HEK293T (cell line): ENCODE measurements around the gene FBN2.

Experiments used
- CTCF ChIA-PET: fragments of 350-600 bp; formaldehyde crosslinking; extraction: SDS; loops from one replicate; lab custom pipeline; 2021; ENCODE audit warnings: antibody characterized with exemption, inconsistent platforms; lab: Yijun Ruan, JAX
- POLR2A ChIA-PET: fragments of 350-600 bp; formaldehyde crosslinking; extraction: SDS; loops from one replicate; lab custom pipeline; 2020; ENCODE audit warnings: antibody characterized with exemption, inconsistent platforms; lab: Yijun Ruan, JAX
- DNase-seq: peaks from one replicate; pipeline ENCODE4 v3.0.0; 2012; ENCODE audit warnings: mixed read lengths; ENCODE audit errors: extremely low spot score
- ARNT ChIP-seq: fragments of 450-650 bp; IDR thresholded peaks from 2 replicates; pipeline ENCODE4 v1.6.1; 2017; ENCODE audit warnings: mild to moderate bottlenecking
- BHLHE40 ChIP-seq: fragments of 450-650 bp; IDR thresholded peaks from 2 replicates; pipeline ENCODE4 v1.6.1; 2016; ENCODE audit warnings: mild to moderate bottlenecking, moderate library complexity, borderline replicate concordance
- CTBP1 ChIP-seq: fragments of 450-650 bp; IDR thresholded peaks from 2 replicates; pipeline ENCODE4 v1.6.1; 2016; ENCODE audit warnings: borderline replicate concordance
- ELF4 ChIP-seq: fragments of 450-650 bp; IDR thresholded peaks from 2 replicates; pipeline ENCODE4 v1.6.1; 2017; ENCODE audit warnings: antibody characterized with exemption
- FOXA1 ChIP-seq: fragments of 450-650 bp; IDR thresholded peaks from 2 replicates; pipeline ENCODE4 v1.6.1; 2016; ENCODE audit warnings: mild to moderate bottlenecking
- FOXK2 ChIP-seq: fragments of 450-650 bp; IDR thresholded peaks from 2 replicates; pipeline ENCODE4 v1.6.1; 2016; ENCODE audit warnings: mild to moderate bottlenecking
- FOXM1 ChIP-seq: fragments of 450-650 bp; IDR thresholded peaks from 2 replicates; pipeline ENCODE4 v1.6.1; 2017; ENCODE audit warnings: mild to moderate bottlenecking, borderline replicate concordance
- HDGF ChIP-seq: fragments of 450-650 bp; IDR thresholded peaks from 2 replicates; pipeline ENCODE4 v1.6.1; 2017; ENCODE audit warnings: antibody characterized with exemption, borderline replicate concordance
- L3MBTL2 ChIP-seq: fragments of 450-650 bp; conservative IDR thresholded peaks from 2 replicates; pipeline ENCODE4 v1.6.1; 2016; ENCODE audit warnings: mild to moderate bottlenecking
- LEF1 ChIP-seq: fragments of 450-650 bp; IDR thresholded peaks from 2 replicates; pipeline ENCODE4 v1.6.1; 2017; ENCODE audit warnings: mild to moderate bottlenecking, borderline replicate concordance
- NFRKB ChIP-seq: fragments of 450-650 bp; IDR thresholded peaks from 2 replicates; pipeline ENCODE4 v1.6.1; 2016; ENCODE audit warnings: mild to moderate bottlenecking, moderate library complexity
- SP1 ChIP-seq: fragments of 450-650 bp; IDR thresholded peaks from 2 replicates; pipeline ENCODE4 v1.6.1; 2017
- SUZ12 ChIP-seq: fragments of 450-650 bp; IDR thresholded peaks from 2 replicates; pipeline ENCODE4 v1.6.1; 2016; ENCODE audit warnings: mild to moderate bottlenecking
- TARDBP ChIP-seq: fragments of 450-650 bp; IDR thresholded peaks from 2 replicates; pipeline ENCODE4 v1.6.1; 2016
- ZNF384 ChIP-seq: fragments of 450-650 bp; IDR thresholded peaks from 2 replicates; pipeline ENCODE4 v1.6.1; 2016
- TF ChIP-seq, protein P1 (sequence below): fragments of 450-650 bp; IDR thresholded peaks from 2 replicates; pipeline ENCODE4 v1.6.1; 2016

Gene FBN2

DNA sequence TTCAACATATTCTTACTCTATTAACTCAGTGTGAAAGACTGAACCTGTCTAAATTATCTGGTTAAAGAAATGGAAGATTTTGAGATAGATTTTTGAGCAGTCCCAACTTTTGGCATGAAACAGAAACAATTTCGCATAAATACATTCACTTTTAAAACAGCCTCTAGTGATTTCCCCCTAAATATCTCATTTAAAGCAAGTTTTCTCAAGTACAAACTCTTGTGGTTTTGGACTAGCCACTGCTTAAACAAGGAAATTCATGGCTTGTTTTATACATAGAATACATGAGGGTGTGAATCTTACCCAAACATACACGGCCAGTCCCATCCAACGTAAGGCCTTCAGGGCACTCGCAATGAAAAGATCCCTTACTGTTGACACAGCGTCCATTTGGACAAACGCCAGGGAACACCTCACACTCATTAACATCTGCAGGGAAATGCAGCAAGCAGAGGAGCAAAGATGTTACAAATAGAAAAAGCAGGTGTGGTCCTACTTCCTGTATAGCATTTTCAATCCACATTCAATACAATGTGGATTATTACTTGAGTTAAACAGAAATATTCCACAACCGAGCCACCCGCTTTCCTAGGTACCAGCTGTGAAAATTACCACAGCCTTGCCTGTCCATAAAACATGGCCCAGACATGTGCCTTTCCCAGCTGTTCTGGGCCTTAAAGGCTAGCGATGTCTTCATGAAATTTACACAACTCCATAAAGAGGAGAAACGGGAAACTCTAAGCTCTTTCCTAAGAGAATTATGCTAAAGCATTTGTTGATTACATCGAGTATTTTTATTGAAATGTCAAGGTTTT, 188.8 kb downstream of the FBN2 start:
- no peak for DNase-seq
- CTCF ChIA-PET = no interaction called here
- POLR2A ChIA-PET = no interaction called here
- TF ChIP-seq CTBP1 = no peak
- TF ChIP-seq FOXM1 = no peak
- no peak for TF ChIP-seq SUZ12
- no peak for TF ChIP-seq NFRKB
- no peak for TF ChIP-seq ARNT
- no peak for TF ChIP-seq ZNF384
- TF ChIP-seq, protein P1, sequence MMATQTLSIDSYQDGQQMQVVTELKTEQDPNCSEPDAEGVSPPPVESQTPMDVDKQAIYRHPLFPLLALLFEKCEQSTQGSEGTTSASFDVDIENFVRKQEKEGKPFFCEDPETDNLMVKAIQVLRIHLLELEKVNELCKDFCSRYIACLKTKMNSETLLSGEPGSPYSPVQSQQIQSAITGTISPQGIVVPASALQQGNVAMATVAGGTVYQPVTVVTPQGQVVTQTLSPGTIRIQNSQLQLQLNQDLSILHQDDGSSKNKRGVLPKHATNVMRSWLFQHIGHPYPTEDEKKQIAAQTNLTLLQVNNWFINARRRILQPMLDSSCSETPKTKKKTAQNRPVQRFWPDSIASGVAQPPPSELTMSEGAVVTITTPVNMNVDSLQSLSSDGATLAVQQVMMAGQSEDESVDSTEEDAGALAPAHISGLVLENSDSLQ = no peak
- no peak for TF ChIP-seq BHLHE40
- no peak for TF ChIP-seq FOXA1
- TF ChIP-seq TARDBP = no peak
- no peak for TF ChIP-seq HDGF
- no peak for TF ChIP-seq SP1
- no peak for TF ChIP-seq L3MBTL2
- TF ChIP-seq LEF1 = no peak
- TF ChIP-seq FOXK2 = no peak
- TF ChIP-seq ELF4 = no peak

DNA sequence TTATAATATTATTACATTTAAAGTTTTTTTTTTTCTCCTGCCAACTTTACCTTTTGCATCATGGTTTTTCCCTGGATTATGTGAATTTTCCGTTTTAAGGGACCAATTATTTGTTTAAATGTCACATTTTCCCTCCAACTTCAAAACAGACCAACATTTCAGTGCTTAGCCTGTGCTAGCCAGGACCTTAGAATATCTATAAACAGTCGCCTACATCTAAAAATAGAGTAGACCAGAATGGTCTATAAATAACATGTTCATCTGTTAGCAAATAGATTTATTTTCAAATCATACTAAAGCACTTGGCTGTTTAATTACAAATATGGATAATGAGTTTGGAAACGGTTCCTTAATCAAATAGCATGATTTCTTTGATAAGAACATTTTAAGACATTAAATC, 192.0 kb downstream of the FBN2 start:
- ChIA-PET POLR2A (no interaction called here), CTCF (no interaction called here)
- no peak for TF ChIP-seq NFRKB
- TF ChIP-seq ARNT = no peak
- TF ChIP-seq FOXK2 = no peak
- TF ChIP-seq L3MBTL2 = no peak
- TF ChIP-seq TARDBP = no peak
- TF ChIP-seq CTBP1 = no peak
- no peak for TF ChIP-seq FOXM1

DNA sequence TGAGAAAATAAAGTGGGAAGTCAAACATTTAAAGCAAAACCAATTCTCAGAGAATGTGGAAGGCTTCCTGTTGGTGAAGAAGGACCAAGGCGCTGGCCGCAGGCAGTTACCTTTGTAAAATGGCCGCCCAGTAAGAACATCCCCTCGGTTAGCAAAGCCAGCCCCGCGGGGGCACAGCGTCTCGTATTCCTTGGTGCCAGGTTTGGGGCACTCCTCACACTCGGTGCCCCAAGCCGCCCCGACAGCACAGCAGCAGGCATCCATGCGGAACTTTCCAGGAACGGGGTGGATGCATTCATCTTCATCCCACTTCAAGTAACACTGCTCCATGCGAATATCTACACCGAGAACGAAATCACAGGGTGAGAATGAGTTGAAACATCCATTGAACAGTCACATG, 192.8 kb downstream of the FBN2 start:
- POLR2A ChIA-PET = no interaction called here
- DNase-seq = no peak
- CTCF ChIA-PET = no interaction called here
- no peak for TF ChIP-seq BHLHE40
- no peak for TF ChIP-seq NFRKB
- TF ChIP-seq FOXA1 = no peak
- TF ChIP-seq HDGF = no peak
- TF ChIP-seq SP1 = no peak

More for the DNA sequence above, 192.0 kb downstream of the FBN2 start:
- DNase-seq = no peak

DNA sequence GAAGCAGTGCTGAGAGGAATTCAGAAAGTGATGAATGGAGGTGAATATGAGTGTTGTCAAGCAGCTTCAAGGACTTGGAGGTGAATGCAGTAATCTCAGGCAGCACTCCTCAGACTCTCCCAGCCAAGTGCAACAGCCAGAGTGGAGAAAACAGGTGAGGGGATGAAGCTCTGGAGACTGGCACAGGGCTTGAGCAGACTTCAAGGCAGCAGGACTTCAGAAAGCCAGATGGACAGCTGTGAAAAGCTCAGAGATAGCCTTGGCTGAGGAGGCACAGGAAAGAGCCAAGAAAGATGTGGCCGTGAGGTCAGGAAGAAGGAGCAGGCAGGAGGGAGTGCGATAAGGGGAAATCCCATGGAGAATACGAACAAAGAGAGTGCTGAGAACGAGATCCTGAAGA, 194.9 kb downstream of the FBN2 start:
- POLR2A ChIA-PET = no interaction called here
- DNase-seq = no peak
- TF ChIP-seq L3MBTL2 (no peak), TARDBP (no peak), FOXM1 (no peak), ELF4 (no peak), SP1 (no peak), CTBP1 (no peak), HDGF (no peak), ARNT (no peak), FOXA1 (no peak), LEF1 (no peak), SUZ12 (no peak), FOXK2 (no peak), BHLHE40 (no peak), ZNF384 (no peak)
- TF ChIP-seq, protein P1 = no peak
- CTCF ChIA-PET = no interaction called here

DNA sequence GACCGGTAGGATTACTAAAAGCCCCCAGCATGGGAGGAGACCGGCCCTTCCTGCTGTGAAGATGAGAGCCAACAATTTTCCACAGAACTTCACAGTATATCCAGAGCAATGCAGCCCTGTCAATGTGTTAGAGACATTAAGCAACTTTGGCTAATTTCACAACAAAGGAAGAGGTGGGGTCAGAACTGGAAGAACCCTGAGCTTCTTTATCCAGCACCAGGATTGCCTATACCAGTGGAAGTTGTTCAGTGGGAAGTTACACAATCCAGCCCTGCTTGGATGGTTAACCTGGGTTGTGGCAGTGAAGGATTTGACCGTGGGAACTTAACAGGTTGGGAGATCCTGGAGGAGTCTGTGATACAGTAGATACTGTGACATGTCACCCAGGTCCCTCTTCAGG, 197.0 kb downstream of the FBN2 start:
- ChIA-PET CTCF (no interaction called here), POLR2A (no interaction called here)
- TF ChIP-seq BHLHE40 = no peak
- no peak for TF ChIP-seq FOXA1
- TF ChIP-seq FOXK2 = no peak
- no peak for TF ChIP-seq SUZ12
- TF ChIP-seq TARDBP = no peak
- TF ChIP-seq L3MBTL2 = no peak
- no peak for TF ChIP-seq LEF1
- no peak for TF ChIP-seq ARNT
- no peak for TF ChIP-seq HDGF
- TF ChIP-seq SP1 = no peak
- TF ChIP-seq ZNF384 = no peak
- no peak for TF ChIP-seq NFRKB
- no peak for TF ChIP-seq FOXM1
- no peak for TF ChIP-seq ELF4
- TF ChIP-seq, protein P1 = no peak
- no peak for TF ChIP-seq CTBP1
- no peak for DNase-seq

DNA sequence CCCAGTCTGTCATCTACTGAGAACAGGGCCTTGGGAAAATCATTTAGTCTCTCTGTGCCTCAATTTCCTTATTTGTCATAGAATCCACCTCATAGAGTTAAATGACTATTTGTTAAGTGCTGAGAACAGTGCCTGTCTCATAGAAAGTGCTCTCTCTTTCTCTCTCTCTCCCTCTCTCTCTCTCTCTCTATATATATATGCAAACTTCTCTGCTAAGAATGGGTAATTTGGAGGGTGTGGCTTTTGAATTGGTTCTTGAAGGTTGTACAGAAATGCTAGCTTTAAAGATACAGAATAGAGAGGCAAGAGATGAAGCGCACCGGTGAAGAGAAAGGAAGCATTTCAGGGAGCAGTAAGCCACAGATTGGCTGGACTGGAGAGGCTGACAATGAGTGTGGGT, 197.4 kb downstream of the FBN2 start:
- ChIA-PET CTCF (no interaction called here), POLR2A (no interaction called here)
- TF ChIP-seq ELF4 (no peak), L3MBTL2 (no peak)
- DNase-seq = no peak
